Effector memory CD8-positive, alpha-beta T cell (primary cell): ENCODE results near the gene PPRC1.

Experiments
- ATAC-seq: fragments of 150-1000 bp; cut with Tn5 transposase; replicated peaks from 2 replicates; pipeline ENCODE4 v1.10.0; 2021; ENCODE audit warnings: mild to moderate bottlenecking, moderate library complexity
- DNase-seq, 3 experiments: peaks; one replicate each; pipeline ENCODE4 v3.0.0; 2021
- H3K27ac Mint-ChIP-seq, 2 donors: one replicate each; pipeline ENCODE4 v1.8.0; 2022; ENCODE audit warnings: mild to moderate bottlenecking in 2 of 2, mixed read lengths in 2 of 2, moderate library complexity in 2 of 2
- H3K27me3 Mint-ChIP-seq, 2 donors: one replicate each; pipeline ENCODE4 v1.8.0; 2022; ENCODE audit warnings: mixed read lengths in 2 of 2
- H3K36me3 Mint-ChIP-seq: one replicate; pipeline ENCODE4 v1.8.0; 2022; ENCODE audit warnings: mild to moderate bottlenecking, moderate library complexity, mixed read lengths; ENCODE audit not compliant: insufficient read depth
- H3K4me1 Mint-ChIP-seq, 2 donors: one replicate each; pipeline ENCODE4 v1.8.0; 2022; ENCODE audit warnings: low read depth in 2 of 2, mixed read lengths in 2 of 2
- H3K4me3 Mint-ChIP-seq, 2 donors: one replicate each; pipeline ENCODE4 v1.8.0; 2022; ENCODE audit warnings: mild to moderate bottlenecking in 2 of 2, mixed read lengths in 2 of 2, moderate library complexity in 2 of 2
- H3K9me3 Mint-ChIP-seq, 2 donors: one replicate each; pipeline ENCODE4 v1.8.0; 2022; ENCODE audit warnings: mixed read lengths in 2 of 2

The PPRC1 gene

DNA sequence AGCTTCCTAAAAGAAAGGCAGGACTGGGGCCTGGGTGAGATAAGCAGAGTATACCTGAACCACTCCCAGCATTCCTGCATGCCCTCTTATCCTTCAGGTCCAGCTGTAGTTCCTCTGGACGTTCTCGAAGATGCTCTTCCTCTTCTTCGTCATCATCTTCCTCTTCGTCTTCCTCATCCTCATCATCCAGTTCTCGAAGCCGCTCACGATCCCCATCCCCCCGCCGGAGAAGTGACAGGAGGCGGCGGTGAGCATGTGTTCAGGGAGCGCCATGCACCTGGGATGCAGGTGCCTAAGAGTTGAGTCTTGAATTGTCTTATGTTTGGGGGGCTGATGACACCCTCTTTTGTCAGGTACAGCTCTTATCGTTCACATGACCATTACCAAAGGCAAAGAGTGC is 15.4 kb downstream of the PPRC1 start:
- ATAC-seq = no peak
- H3K27ac Mint-ChIP-seq = no peak overlapping the region
- peaks cover 41% of the 10 kb centered on the region for H3K36me3 Mint-ChIP-seq

DNA sequence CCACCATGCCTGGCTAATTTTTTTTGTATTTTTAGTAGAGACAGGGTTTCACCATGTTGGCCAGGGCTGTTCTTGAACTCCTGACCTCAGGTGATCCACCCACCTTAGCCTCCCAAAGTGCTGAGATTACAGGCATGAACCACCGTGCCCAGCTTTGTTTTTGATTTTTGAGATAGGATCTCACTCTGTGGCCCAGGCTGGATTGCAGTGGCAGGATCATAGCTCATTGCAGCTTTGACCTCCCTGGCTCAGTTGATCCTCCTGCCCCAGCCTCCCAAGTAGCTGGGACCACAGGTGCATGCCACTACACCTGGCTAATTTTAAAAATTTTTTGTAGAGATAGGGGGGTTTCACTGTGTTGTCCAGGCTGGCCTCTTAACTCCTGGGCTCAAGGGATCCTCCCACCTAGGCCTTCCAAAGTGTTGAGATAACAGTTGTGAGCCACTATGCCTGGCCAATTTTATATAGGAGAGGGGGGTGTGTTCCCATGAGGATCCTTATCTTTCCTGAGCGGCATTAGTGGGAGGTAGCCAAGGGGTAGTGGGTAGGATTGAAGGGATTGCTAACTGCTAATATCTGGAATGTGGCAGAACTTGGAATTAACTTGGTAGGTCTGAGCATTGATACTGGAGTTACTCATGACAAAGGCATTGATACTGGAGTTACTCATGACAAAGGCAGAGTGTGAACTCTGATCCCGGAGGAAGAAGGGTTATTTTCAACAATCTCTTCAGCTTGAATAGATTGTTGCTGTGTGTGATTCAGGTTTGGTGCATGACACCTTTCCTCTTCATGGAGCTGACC is 18.3 kb downstream of the PPRC1 start:
- Mint-ChIP-seq H3K4me3 (peak overlapping the region; percentile 94), H3K36me3 (peaks cover 50% of the 10 kb centered on the region), H3K27ac (peak overlapping the region; percentile 96), H3K4me1 (peaks cover 24 to 27% of the 10 kb centered on the region in 2 donors), H3K9me3 (no peaks in the 10 kb centered on the region), H3K27me3 (no peaks in the 10 kb centered on the region)
- no peak for DNase-seq
- ATAC-seq = no peak

More for the DNA sequence above, 15.4 kb downstream of the PPRC1 start:
- Mint-ChIP-seq H3K27me3 (no peaks in the 10 kb centered on the region), H3K4me1 (peaks cover 15 to 17% of the 10 kb centered on the region in 2 donors), H3K9me3 (no peaks in the 10 kb centered on the region), H3K4me3 (no peak overlapping the region)
- no peak for DNase-seq

DNA sequence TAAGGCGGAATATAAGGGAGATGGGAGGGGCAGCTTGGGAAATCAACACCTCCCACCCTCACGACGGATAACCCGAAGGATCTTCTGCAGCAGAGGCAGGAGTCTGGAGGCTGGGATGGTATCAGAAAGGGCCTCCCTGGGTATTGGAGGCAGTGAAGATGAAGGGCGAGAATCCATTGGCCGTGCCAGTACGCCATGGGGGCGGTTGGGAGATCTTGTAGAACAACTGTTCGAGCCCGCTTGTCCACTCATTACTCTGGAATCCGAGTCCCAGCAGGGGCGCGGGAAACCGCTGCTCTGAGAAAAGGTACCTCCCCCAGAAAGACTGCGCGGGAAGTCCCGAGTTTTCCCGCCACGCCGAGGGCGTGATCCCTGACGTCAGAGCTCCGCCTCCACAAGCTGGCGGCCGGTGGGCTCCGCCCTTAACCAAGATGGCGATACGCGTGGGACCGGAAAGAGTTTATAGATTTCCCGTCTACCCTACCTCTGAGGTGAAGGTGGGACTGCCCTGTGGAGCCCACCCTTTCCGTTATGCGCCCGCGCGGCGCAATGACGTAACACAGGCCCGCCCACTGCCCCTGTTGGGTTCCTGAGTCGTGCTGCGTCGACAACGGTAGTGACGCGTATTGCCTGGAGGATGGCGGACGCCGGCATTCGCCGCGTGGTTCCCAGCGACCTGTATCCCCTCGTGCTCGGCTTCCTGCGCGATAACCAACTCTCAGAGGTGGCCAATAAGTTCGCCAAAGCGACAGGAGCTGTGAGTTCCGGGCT is 19.1 kb downstream of the PPRC1 start, which contains the start of gene NOLC1:
Gene NOLC1, plus strand, starts transcription at position 616 of the 771 bp plus-strand sequence. Its CDS starts 22 bp downstream, at position 638.
- DNase-seq (peak; percentile 99 to 100 (median 100)), ATAC-seq (peak; percentile 91)
- Mint-ChIP-seq H3K4me1 (peaks cover 24 to 28% of the 10 kb centered on the region in 2 donors), H3K9me3 (no peaks in the 10 kb centered on the region), H3K27ac (peak within 1 kb of the TSS; percentile 96), H3K36me3 (peaks cover 54% of the 10 kb centered on the region), H3K27me3 (no peaks in the 10 kb centered on the region), H3K4me3 (peak within 1 kb of the TSS; percentile 94)

DNA sequence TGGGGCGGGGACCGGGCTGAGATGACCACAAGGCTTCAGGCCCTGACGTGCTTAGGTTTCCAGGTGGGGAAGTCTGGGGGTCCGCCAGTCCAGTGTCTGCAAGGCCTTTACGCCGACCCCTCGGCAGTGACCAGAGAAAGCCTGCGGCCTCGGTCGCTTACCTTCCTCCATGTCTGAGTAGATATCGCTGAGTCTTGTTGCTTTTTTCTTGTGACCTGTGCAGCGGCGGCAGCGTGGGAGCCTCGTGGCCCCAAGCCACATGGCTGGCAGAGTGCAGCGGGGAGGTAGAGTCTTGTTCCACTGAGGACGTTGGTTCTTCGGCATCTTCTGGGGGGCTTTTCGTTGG is 19.7 kb downstream of the PPRC1 start:
- DNase-seq (no peak), ATAC-seq (peak; percentile 23)
- H3K27ac Mint-ChIP-seq = peak overlapping the region; percentile 96
- H3K36me3 Mint-ChIP-seq = peaks cover 60% of the 10 kb centered on the region
- no peaks in the 10 kb centered on the region for H3K27me3 Mint-ChIP-seq
- H3K4me3 Mint-ChIP-seq = peak overlapping the region; percentile 94
- peaks cover 28 to 33% of the 10 kb centered on the region in 2 donors for H3K4me1 Mint-ChIP-seq
- H3K9me3 Mint-ChIP-seq = no peaks in the 10 kb centered on the region

DNA sequence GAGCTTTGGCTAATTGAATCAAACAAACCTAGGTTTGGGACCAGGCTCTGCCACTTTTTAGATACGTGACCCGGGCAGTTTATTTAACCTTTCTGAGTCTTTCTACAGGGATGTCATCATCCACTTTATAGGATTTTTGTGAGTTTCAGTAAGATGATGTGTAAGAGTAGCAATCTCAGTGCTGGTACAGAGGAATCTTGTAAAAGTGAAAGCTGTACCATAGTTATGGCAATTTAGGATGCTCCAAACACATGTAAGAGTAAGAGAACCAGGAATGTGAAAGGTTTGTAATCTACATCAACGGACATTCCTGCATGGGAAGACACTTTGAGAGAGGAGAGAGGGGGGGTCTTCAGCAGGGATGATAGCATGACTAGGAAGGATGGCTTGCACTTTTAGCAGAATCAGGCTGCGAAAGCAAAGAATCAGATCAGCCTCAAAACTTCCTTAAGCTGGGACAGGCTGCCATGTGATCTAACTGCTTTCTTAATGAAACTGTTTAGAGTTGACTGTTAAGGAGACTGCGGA is 20.3 kb downstream of the PPRC1 start:
- ATAC-seq (no peak), DNase-seq (no peak)
- H3K9me3 Mint-ChIP-seq = no peaks in the 10 kb centered on the region
- peak overlapping the region; percentile 96 for H3K27ac Mint-ChIP-seq
- H3K36me3 Mint-ChIP-seq = peaks cover 64% of the 10 kb centered on the region
- peaks cover 28 to 33% of the 10 kb centered on the region in 2 donors for H3K4me1 Mint-ChIP-seq
- H3K4me3 Mint-ChIP-seq = peak overlapping the region; percentile 94
- H3K27me3 Mint-ChIP-seq = no peaks in the 10 kb centered on the region

DNA sequence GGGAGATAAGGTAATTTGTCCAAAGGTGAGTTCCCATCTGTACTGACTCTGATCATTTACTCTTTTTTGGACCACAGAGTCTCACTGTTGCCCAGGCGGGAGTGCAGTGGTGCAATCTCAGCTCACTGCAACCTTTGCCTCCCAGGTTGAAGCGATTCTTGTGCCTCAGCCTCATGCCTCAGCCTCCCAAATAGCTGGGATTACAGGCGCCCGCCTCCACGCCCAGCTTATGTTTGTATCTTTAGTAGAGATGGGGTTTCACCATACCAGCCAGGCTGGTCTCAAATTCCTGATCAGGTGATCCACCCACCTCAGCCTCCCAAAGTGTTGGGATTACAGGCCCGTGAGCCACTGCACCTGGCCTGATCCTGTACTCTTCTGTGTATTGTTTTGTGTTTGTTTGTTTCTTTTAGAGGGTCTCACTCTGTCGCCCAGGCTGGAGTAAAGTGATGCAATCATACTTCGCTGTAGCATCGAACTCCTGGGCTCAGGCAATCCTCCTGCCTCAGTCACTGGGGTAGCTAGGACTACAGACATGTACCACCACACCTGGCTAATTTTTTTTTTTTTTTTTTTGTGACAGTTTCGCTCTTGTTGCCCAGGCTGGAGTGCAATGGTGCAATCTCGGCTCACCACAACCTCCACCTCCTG is 21.8 kb downstream of the PPRC1 start:
- H3K27ac Mint-ChIP-seq = peak overlapping the region; percentile 69 to 85
- H3K4me1 Mint-ChIP-seq = peaks cover 28 to 33% of the 10 kb centered on the region in 2 donors
- H3K27me3 Mint-ChIP-seq = no peaks in the 10 kb centered on the region
- DNase-seq = no peak
- peak overlapping the region; percentile 43 to 51 for H3K4me3 Mint-ChIP-seq
- no peaks in the 10 kb centered on the region for H3K9me3 Mint-ChIP-seq
- H3K36me3 Mint-ChIP-seq = peaks cover 71% of the 10 kb centered on the region
- ATAC-seq = no peak

DNA sequence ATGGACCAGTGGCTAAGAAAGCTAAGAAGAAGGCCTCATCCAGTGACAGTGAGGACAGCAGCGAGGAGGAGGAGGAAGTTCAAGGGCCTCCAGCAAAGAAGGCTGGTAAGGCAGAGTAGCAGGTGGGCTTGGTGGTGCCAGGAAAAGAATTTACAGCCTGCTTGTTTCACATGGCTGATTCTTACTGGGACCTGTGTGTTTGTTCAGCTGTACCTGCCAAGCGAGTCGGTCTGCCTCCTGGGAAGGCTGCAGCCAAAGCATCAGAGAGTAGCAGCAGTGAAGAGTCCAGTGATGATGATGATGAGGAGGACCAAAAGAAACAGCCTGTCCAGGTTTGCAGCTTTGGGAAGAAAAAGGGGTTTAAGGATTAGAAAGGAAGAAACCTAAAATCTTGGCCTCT is 24.4 kb downstream of the PPRC1 start:
- H3K36me3 Mint-ChIP-seq = peaks cover 89% of the 10 kb centered on the region
- peaks cover 20 to 24% of the 10 kb centered on the region in 2 donors for H3K4me1 Mint-ChIP-seq
- H3K4me3 Mint-ChIP-seq = peak overlapping the region in 1 of 2 donors; percentile 11
- ATAC-seq (no peak), DNase-seq (no peak)
- H3K27ac Mint-ChIP-seq = peak overlapping the region in 1 of 2 donors; percentile 86
- H3K9me3 Mint-ChIP-seq = no peaks in the 10 kb centered on the region
- H3K27me3 Mint-ChIP-seq = no peaks in the 10 kb centered on the region

DNA sequence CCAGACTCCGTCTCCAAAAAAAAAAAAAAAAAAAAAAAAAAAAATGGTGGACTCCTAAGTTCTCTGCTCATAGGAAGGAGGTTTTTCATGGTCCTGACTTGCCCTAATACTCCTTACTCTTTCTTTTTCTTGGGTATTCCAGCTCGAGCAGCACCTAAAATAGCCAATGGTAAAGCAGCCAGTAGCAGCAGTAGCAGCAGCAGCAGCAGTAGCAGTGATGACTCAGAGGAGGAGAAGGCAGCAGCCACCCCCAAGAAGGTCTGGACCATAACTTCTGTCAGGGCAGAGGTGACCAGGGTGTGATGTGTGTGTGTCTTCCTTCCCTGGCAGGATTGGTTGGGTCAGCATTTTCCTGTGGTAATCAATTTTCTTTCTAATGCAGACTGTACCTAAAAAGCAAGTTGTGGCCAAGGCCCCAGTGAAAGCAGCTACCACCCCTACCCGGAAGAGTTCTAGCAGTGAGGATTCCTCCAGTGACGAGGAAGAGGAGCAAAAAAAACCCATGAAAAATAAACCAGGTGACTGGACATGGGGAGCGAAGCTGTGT is 26.3 kb downstream of the PPRC1 start:
- DNase-seq (no peak), ATAC-seq (no peak)
- H3K9me3 Mint-ChIP-seq = no peaks in the 10 kb centered on the region
- peaks cover 90% of the 10 kb centered on the region for H3K36me3 Mint-ChIP-seq
- H3K27ac Mint-ChIP-seq = no peak overlapping the region
- peaks cover 9 to 11% of the 10 kb centered on the region in 2 donors for H3K4me1 Mint-ChIP-seq
- H3K27me3 Mint-ChIP-seq = no peaks in the 10 kb centered on the region
- no peak overlapping the region for H3K4me3 Mint-ChIP-seq

DNA sequence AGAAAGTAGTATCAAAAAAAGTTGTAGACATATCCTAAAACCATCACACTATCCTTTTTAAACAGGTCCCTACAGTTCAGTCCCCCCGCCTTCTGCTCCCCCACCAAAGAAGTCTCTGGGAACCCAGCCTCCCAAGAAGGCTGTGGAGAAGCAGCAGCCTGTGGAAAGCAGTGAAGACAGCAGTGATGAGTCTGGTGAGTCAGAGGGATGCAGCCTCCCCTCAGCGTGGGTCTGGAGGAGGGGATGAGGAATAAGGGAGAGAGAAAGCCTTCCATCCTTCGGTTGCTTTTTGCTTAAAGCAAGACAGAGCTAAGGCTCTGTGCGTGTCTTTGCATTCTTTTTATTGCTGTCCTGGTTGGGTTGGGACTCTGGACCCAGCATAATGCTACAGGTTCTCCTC is 27.0 kb downstream of the PPRC1 start:
- Mint-ChIP-seq H3K4me1 (peaks cover 6% of the 10 kb centered on the region in 2 donors), H3K4me3 (no peak overlapping the region), H3K27ac (no peak overlapping the region), H3K9me3 (no peaks in the 10 kb centered on the region), H3K36me3 (peaks cover 90% of the 10 kb centered on the region), H3K27me3 (no peaks in the 10 kb centered on the region)
- ATAC-seq (no peak), DNase-seq (no peak)

DNA sequence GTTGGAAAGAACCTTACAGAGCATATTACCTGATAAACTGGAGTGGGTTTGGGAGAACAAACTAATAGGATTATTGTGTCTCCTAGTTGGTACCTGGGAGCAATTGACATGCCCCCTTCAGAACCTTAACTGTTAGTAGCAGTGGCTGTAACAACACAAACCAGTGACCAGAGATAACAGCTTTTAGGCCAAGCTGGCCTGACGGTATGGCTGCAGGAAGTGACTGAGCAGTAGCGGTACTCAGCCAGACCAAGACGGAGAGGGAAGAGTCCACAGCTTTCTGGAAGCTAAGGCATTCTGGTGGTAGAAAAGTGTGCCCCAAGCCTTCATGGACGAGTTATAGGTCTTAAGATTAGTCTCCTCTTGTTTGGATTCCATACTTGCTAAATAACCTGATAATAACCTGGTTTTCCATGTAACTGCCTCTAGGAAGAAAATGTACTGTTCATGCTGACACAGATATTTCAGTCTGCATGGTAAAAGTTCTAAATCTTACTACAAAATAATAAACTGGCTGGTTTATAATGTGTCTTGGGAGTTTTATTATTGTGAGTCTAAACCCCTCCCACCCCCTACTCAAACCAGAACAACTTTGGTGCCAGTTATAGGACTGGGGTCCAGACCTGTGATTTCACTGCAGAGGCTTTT is 30.6 kb downstream of the PPRC1 start:
- H3K4me3 Mint-ChIP-seq = no peak overlapping the region

DNA sequence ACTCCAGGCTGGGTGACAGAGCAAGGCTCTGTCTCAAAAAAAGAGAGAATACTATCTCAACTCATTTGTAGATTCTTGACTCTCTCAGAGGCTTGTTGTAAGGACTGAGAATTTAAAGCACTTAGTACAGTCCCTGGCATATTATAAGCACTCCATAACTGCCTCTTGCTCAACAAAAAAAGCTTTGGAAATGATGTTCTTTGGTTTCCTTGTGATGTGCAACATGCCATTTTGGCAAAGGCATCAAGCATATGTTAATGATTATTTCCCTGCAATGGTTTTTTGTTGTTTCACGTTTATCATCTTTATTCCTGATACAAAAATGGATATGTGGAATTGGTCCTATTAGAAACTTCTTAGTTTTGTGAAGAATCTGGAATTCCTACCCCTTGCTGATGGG is 35.0 kb downstream of the PPRC1 start:
- Mint-ChIP-seq H3K27ac (no peak overlapping the region), H3K9me3 (no peaks in the 10 kb centered on the region), H3K36me3 (peaks cover 12% of the 10 kb centered on the region), H3K4me1 (peaks cover 0 to 1% of the 10 kb centered on the region in 2 donors), H3K27me3 (no peaks in the 10 kb centered on the region), H3K4me3 (no peak overlapping the region)
- ATAC-seq (no peak), DNase-seq (no peak)

More for the DNA sequence above, 30.6 kb downstream of the PPRC1 start:
- no peak overlapping the region for H3K27ac Mint-ChIP-seq
- H3K27me3 Mint-ChIP-seq = no peaks in the 10 kb centered on the region
- no peaks in the 10 kb centered on the region for H3K4me1 Mint-ChIP-seq
- ATAC-seq = no peak
- H3K36me3 Mint-ChIP-seq = peaks cover 54% of the 10 kb centered on the region
- no peak for DNase-seq
- no peaks in the 10 kb centered on the region for H3K9me3 Mint-ChIP-seq

DNA sequence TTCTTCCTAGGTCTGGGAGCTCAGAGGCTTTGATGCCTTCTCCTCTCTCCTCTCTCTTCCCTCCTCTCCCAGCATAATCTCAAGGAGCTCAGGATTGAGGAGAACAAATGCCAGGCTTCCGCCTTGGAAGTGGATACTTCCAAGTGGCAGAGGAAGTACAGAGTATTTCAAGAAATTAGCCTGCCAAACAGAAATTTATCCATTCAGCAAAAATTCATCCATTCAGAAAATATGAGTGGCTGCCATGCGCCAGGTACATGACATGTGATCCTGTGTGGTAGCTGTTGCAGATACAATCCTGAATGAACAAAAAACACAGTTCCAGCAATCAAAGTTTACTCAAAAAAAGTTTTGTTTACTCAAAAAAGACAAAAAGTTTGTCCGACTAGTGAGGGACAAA is 37.8 kb downstream of the PPRC1 start:
- H3K4me3 Mint-ChIP-seq = no peak overlapping the region
- no peaks in the 10 kb centered on the region for H3K9me3 Mint-ChIP-seq
- H3K36me3 Mint-ChIP-seq = no peaks in the 10 kb centered on the region
- peaks cover 2 to 13% of the 10 kb centered on the region in 2 donors for H3K27me3 Mint-ChIP-seq
- H3K4me1 Mint-ChIP-seq = peaks cover 0 to 3% of the 10 kb centered on the region in 2 donors
- no peak for DNase-seq
- ATAC-seq = no peak
- no peak overlapping the region for H3K27ac Mint-ChIP-seq
